Activated CD8-positive, alpha-beta memory T cell treated with anti-CD3 and anti-CD28 coated beads, Interleukin-2, amount 50 U/mL, for 48 hours (primary cell): ENCODE measurements around the gene HEBP2.
"Not testable (repeated sequence)": the region's sequence is repeated elsewhere in the genome, so short reads cannot be mapped to it uniquely, and the experiment has no call there.

Experiments used
- DNase-seq: peaks from one replicate; pipeline ENCODE4 v3.0.0-alpha.2; 2020

HEBP2 gene

GRCh38 chr6:138403801-138404665 is at the start of gene HEBP2:
Gene HEBP2 (plus strand): TSS chr6:138404223. CDS start chr6:138404496, 273 bp downstream.
- peak; percentile 92 for DNase-seq

- DNase-seq, result no peak
Observed at GRCh38 chr6:138357928-138358327, 46.1 kb upstream of the HEBP2 start.

GRCh38 chr6:138368684-138369083 is 35.3 kb upstream of the HEBP2 start:
- DNase-seq, result not testable (repeated sequence)

- no peak for DNase-seq
Observed at GRCh38 chr6:138370631-138371451, 33.2 kb upstream of the HEBP2 start.

- DNase-seq, result no peak
Observed at GRCh38 chr6:138371452-138371711, 32.6 kb upstream of the HEBP2 start.

GRCh38 chr6:138371720-138372119 is 32.3 kb upstream of the HEBP2 start:
- no peak for DNase-seq

- no peak for DNase-seq
Observed at GRCh38 chr6:138372711-138373463, 31.1 kb upstream of the HEBP2 start.

GRCh38 chr6:138374230-138374629 is 29.8 kb upstream of the HEBP2 start:
- no peak for DNase-seq

DNA sequence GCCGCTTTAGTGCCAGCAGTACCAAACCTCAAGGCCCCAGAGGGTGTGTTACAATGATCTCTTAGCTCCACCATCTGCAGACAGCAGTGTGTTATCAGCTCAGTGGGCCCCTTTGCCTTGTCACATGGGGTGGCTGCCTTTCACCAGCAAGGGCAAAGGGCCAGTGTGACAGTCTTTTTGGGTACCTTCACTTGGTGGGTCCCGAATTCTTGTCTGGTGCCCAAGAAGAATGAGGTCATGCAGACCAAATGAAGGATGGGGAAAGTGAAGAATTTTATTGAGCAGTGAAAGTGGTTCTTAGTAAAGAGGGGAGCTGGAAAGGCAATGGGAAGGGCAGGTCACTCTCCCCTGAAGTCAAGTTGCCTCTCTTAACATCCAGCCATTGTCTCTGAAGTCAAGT is 29.2 kb upstream of the HEBP2 start:
- no peak for DNase-seq

GRCh38 chr6:138377042-138377441 is 27.0 kb upstream of the HEBP2 start:
- DNase-seq, result no peak

DNA sequence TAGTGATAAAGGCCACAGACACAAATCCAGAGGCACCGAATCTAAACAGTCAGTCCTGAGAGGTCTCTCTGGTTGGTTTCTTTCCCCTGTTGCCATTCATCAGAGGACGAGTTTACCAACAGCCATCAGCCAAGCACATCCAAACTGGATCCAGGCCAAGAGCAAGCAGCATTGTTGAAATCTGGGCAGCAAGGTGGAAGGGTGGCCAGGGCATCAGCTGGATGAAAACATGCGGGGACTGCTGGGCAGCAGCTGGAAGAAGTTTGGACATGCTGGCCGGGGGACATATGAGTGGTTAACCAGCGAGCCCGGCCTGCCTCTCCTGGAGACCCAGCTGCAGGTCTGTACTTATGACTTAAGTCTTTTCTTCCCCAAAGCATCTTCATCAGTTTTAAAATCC is 26.2 kb upstream of the HEBP2 start, which contains the start of gene SMIM28:
TSS of gene SMIM28 (plus strand) at position 62 of the 400 bp plus-strand sequence. CDS start at position 230, 168 bp downstream.
- DNase-seq, result no peak

GRCh38 chr6:138378463-138378862 is 25.6 kb upstream of the HEBP2 start:
- no peak for DNase-seq

DNA sequence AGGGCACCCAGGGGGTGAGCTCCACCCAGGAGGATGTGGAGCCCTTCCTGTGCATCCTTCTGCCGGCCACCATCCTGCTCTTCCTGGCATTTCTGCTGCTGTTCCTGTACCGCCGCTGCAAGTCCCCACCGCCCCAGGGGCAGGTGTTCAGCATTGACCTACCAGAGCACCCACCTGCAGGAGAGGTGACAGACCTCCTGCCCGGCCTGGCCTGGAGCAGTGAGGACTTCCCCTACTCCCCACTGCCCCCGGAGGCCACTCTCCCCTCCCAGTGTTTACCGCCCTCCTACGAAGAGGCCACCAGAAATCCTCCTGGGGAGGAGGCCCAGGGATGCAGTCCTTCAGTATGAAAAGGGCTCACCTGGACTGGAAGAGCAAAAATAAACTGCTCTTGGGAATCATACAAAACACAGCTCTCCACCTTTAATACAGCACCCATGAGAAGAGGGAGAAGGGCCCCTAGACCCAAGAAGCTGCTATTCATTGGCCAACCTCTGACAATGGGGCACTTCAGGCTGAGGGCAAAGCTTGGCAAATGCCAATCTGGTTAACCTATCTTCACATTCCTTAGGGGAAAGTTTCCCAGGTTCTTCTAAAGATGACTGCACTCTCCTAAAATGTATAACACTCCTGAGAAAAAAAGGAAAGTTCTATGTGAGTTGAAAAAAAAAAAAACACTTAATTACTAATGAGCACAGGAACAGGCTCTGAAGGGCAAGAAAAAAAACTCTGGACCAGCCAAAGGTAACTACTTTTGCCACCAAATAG is 21.3 kb upstream of the HEBP2 start:
- no peak for DNase-seq

DNA sequence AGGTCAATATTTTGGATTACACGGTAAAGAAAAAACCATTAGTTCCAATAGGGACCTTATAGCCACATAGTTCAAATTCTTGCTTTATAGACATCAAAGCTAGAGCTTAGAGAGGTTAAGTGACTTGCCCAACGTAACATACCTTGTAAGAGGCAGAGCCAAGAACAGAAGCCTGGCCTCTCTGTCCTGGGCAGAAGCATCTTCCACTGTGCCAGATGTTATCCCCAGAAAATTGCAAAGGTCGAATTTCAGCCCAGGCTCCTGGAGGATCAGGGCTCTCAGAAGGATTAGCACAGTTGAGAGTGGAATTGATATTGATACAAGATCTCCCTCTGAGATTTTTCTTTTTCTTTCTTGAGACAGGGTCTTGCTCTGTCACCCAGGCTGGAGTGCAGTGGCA is 20.2 kb upstream of the HEBP2 start:
- no peak for DNase-seq

DNA sequence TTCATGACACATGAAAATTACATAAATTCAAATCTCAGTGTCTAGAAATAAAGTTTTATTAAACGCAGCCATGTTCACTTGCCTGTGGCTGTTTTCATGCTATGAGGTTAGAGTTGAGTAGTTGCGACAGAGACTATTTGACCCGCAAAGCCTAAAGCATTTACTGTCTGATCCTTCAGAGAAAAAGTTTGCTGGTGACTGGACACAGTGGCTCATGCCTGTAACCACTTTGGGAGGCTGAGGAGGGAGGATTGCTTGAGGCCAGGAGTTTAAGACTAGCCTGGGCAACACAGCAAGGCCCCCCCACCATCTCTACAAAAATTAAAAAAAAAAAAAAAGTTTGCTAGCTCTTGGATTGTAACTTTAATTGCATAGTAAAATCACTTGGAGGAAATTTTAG is 17.1 kb upstream of the HEBP2 start:
- DNase-seq, result no peak

GRCh38 chr6:138387577-138388368 is 16.2 kb upstream of the HEBP2 start:
- DNase-seq, result no peak

DNA sequence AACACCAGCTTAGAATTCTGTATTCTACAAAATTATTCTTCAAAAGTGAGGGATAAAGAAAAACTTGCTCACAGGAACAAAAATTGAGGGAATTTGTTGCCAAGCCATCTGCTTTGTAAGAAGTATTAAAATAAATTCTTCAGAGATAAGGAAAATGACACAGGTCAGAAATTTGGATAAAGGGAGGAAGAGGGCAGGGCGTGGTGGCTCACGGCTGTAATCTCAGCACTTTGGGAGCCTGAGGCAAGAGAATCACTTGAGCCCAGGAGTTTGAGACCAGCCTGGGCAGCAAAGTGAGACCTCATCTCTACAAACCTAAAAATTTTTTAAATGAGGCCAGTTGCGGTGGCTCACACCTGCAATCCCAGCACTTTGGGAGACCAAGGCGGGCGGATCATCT is 14.5 kb upstream of the HEBP2 start:
- no peak for DNase-seq

DNA sequence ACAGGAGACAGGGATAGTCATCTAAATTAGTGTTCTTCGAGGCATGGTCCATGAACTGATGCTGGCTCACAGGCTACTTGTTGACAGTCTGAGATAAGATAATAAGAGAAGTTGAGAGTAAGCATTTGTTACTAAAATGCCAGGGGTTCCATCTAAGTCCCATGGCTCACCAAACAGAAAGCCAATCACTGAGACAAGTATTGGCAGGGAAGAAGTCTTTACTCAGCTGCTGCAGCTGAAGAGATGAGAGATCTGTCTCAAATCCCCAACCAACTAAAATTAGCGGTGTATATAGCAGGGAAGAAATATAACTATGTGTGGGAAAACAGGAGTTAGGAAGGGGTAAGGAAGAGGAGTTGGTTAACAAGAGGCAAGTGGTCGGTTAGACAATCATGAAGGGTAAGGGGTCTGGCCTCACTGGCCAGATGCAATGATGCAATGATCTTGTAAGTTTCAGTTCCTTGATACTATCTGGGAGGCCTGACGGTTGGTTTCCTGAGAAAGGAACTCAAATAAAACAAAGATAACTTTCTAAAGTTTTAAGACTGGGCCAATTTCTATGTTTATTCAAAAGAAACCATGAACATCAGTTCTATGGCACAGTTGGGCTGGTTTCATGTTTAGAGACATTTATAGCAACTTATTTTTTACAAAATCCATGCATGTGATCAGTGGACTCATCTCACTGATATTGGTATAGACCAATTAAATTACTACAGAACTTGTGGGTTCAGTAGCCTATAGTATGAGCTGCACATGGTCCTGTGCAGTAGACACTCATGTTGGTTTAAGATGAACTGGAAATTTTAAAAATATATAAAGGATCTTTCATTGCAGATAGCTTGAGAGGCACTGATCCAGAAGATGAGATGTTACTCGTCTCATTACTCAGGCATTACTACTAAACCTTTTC is 9.9 kb upstream of the HEBP2 start:
- DNase-seq, result no peak

DNA sequence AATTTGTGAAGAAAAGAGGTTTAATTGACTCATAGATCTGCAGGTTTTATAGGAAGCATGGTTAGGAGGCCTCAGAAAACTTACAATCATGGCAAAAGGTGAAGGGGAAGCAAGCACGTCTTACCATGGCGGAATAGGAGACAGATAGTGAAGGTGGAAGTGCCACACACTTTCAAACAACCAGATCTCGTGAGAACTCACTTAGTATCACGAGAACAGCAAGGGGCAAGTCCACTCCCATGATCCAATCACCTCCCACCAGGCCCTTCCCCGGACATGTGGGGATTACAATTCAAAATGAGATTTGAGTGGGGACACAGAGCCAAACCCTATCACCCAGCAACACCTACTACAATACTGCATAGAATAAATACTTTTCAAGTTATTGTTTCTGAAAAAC is 7.3 kb upstream of the HEBP2 start:
- DNase-seq, result no peak
